SK-N-SH treated with all-trans-retinoic acid at 6 μM for 48 hours (cell line): Measurements from ENCODE around the gene SLC41A3.

ENCODE experiments used
- ATAC-seq: fragments of 200-7000 bp; cut with Tn5 transposase; 3 replicates; pipeline ENCODE4 v1.9.1; 2020; ENCODE audit warnings: mild to moderate bottlenecking, moderate library complexity
- ARNTL ChIP-seq: fragments of 450-650 bp; formaldehyde crosslinking; IDR thresholded peaks from 2 replicates; pipeline ENCODE4 v1.5.0; 2020; ENCODE audit warnings: low read depth, mild to moderate bottlenecking, moderate library complexity, borderline replicate concordance
- BACH2 ChIP-seq: fragments of 250-450 bp; sonication (Bioruptor Pico); IDR thresholded peaks from 2 replicates; pipeline ENCODE4 v1.9.0; 2021; ENCODE audit warnings: mild to moderate bottlenecking, borderline replicate concordance
- CSDC2 ChIP-seq: fragments of 250-450 bp; sonication (Bioruptor Pico); IDR thresholded peaks from 2 replicates; pipeline ENCODE4 v1.5.0; 2020; ENCODE audit warnings: mild to moderate bottlenecking, moderate library complexity
- CSRNP3 ChIP-seq: fragments of 250-450 bp; sonication (Bioruptor Pico); IDR thresholded peaks from 2 replicates; pipeline ENCODE4 v1.5.1; 2021; ENCODE audit warnings: mild to moderate bottlenecking, moderate library complexity
- ESRRG ChIP-seq: fragments of 250-450 bp; sonication (Bioruptor Pico); IDR thresholded peaks from 2 replicates; pipeline ENCODE4 v1.6.1; 2021; ENCODE audit warnings: mild to moderate bottlenecking
- GLIS3 ChIP-seq: fragments of 250-450 bp; sonication (Bioruptor Pico); IDR thresholded peaks from 2 replicates; pipeline ENCODE4 v1.5.0; 2020; ENCODE audit warnings: mild to moderate bottlenecking, moderate library complexity
- OSR1 ChIP-seq: fragments of 250-450 bp; sonication (Bioruptor Pico); IDR thresholded peaks from 2 replicates; pipeline ENCODE4 v1.8.0; 2022; ENCODE audit warnings: moderate library complexity, mild to moderate bottlenecking, inconsistent platforms
- PATZ1 ChIP-seq: fragments of 250-450 bp; sonication (Bioruptor Pico); IDR thresholded peaks from 2 replicates; pipeline ENCODE4 v1.8.0; 2020; ENCODE audit warnings: mild to moderate bottlenecking, moderate library complexity, borderline replicate concordance
- POU6F1 ChIP-seq: fragments of 250-450 bp; sonication (Bioruptor Pico); IDR thresholded peaks from 2 replicates; pipeline ENCODE4 v1.8.0; 2021; ENCODE audit warnings: low read depth, mild to moderate bottlenecking, moderate library complexity, borderline replicate concordance
- PPARA ChIP-seq: fragments of 250-450 bp; sonication (Bioruptor Pico); IDR thresholded peaks from 2 replicates; pipeline ENCODE4 v1.5.0; 2020; ENCODE audit warnings: mild to moderate bottlenecking, borderline replicate concordance
- RARB ChIP-seq: fragments of 250-450 bp; sonication (Bioruptor Pico); IDR thresholded peaks from 2 replicates; pipeline ENCODE4 v1.8.0; 2021; ENCODE audit warnings: mild to moderate bottlenecking, moderate library complexity
- SNAI2 ChIP-seq: fragments of 250-450 bp; sonication (Bioruptor Pico); IDR thresholded peaks from 2 replicates; pipeline ENCODE4 v1.5.0; 2020; ENCODE audit warnings: mild to moderate bottlenecking, moderate library complexity
- TCF4 ChIP-seq: fragments of 250-450 bp; sonication (Bioruptor Pico); IDR thresholded peaks from 2 replicates; pipeline ENCODE4 v1.8.0; 2021; ENCODE audit warnings: mild to moderate bottlenecking, moderate library complexity, borderline replicate concordance
- TOX ChIP-seq: fragments of 250-450 bp; sonication (Bioruptor Pico); IDR thresholded peaks from 2 replicates; pipeline ENCODE4 v1.8.0; 2021; ENCODE audit warnings: mild to moderate bottlenecking, moderate library complexity, borderline replicate concordance
- ZC3H10 ChIP-seq: fragments of 250-450 bp; sonication (Bioruptor Pico); IDR thresholded peaks from 2 replicates; pipeline ENCODE4 v1.5.1; 2021; ENCODE audit warnings: mild to moderate bottlenecking, moderate library complexity
- ZFP3 ChIP-seq: fragments of 250-450 bp; sonication (Bioruptor Pico); IDR thresholded peaks from 2 replicates; pipeline ENCODE4 v1.5.0; 2020; ENCODE audit warnings: mild to moderate bottlenecking, moderate library complexity
- ZFP30 ChIP-seq: fragments of 450-650 bp; formaldehyde crosslinking; IDR thresholded peaks from 2 replicates; pipeline ENCODE4 v1.5.0; 2022; ENCODE audit warnings: mild to moderate bottlenecking, moderate library complexity
- ZNF565 ChIP-seq: fragments of 450-650 bp; formaldehyde crosslinking; conservative IDR thresholded peaks from 2 replicates; pipeline ENCODE4 v1.5.0; 2020; ENCODE audit warnings: low read depth, mild to moderate bottlenecking, moderate library complexity
- ZNF70 ChIP-seq: fragments of 450-650 bp; formaldehyde crosslinking; IDR thresholded peaks from 2 replicates; pipeline ENCODE4 v1.5.0; 2020; ENCODE audit warnings: mild to moderate bottlenecking, moderate library complexity
- ZNF8 ChIP-seq: fragments of 450-650 bp; formaldehyde crosslinking; IDR thresholded peaks from 2 replicates; pipeline ENCODE4 v1.5.0; 2020; ENCODE audit warnings: mild to moderate bottlenecking, moderate library complexity
- TF ChIP-seq, protein P1 (sequence below): fragments of 250-450 bp; sonication (Bioruptor Pico); IDR thresholded peaks from 2 replicates; pipeline ENCODE4 v1.5.1; 2020; ENCODE audit warnings: low read depth, mild to moderate bottlenecking, moderate library complexity

SLC41A3 gene

GRCh38 chr3:126025116-126025729, 58.7 kb downstream of the SLC41A3 start (continued):
- no peak for TF ChIP-seq CSRNP3
- TF ChIP-seq ARNTL (CRISPR knock-in tag) = no peak
- TF ChIP-seq, protein P1, sequence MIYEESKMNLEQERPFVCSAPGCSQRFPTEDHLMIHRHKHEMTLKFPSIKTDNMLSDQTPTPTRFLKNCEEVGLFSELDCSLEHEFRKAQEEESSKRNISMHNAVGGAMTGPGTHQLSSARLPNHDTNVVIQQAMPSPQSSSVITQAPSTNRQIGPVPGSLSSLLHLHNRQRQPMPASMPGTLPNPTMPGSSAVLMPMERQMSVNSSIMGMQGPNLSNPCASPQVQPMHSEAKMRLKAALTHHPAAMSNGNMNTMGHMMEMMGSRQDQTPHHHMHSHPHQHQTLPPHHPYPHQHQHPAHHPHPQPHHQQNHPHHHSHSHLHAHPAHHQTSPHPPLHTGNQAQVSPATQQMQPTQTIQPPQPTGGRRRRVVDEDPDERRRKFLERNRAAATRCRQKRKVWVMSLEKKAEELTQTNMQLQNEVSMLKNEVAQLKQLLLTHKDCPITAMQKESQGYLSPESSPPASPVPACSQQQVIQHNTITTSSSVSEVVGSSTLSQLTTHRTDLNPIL (CRISPR knock-in tag) = no peak
- TF ChIP-seq RARB = no peak
- no peak for TF ChIP-seq TCF4 (CRISPR knock-in tag)
- TF ChIP-seq, all 23 proteins: peak for 0

GRCh38 chr3:126024049-126024854, 59.7 kb downstream of the SLC41A3 start:
- TF ChIP-seq POU6F1 (CRISPR knock-in tag) = no peak
- TF ChIP-seq ARNTL (CRISPR knock-in tag) = no peak
- TF ChIP-seq ZNF565 (CRISPR knock-in tag) = no peak
- TF ChIP-seq, protein P1 (CRISPR knock-in tag) = no peak
- no peak for TF ChIP-seq ESRRG (CRISPR knock-in tag)
- TF ChIP-seq GLIS3 = no peak
- TF ChIP-seq PPARA (CRISPR knock-in tag) = no peak
- no peak for TF ChIP-seq OSR1
- no peak for TF ChIP-seq CSRNP3
- TF ChIP-seq ZNF70 (CRISPR knock-in tag) = no peak
- TF ChIP-seq ZNF8 (CRISPR knock-in tag) = no peak
- no peak for TF ChIP-seq ZFP30 (CRISPR knock-in tag)
- TF ChIP-seq BACH2 = no peak
- TF ChIP-seq CSDC2 = no peak
- TF ChIP-seq RARB = no peak
- no peak for TF ChIP-seq ZFP3 (CRISPR knock-in tag)
- TF ChIP-seq TOX (CRISPR knock-in tag) = no peak
- no peak for TF ChIP-seq ZC3H10
- TF ChIP-seq TCF4 (CRISPR knock-in tag) = no peak
- TF ChIP-seq SNAI2 (CRISPR knock-in tag) = no peak
- TF ChIP-seq, all 23 proteins: peak for 0
- no peak for ATAC-seq

DNA sequence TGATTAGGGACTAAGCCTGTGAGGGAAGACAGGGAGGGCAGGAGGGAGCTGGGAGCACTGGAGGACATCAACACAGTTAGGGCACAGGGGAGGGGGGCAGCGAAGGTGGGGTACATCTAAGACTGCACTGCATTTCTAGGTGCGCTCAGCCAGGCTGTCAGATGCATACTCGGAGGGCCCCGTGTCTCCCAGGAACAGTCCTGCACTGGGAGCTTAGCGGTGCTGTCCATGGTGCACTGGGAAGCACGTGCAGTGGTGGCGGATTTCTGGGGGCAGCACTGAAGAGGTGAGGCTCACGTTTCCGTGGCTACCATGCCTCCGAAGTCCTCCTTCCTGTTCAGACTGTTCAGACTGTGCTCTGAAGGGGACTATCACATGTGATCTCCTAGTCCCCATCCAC, 60.5 kb downstream of the SLC41A3 start:
- TF ChIP-seq ZFP30 (CRISPR knock-in tag) = no peak
- TF ChIP-seq CSDC2 = no peak
- no peak for TF ChIP-seq PATZ1
- no peak for TF ChIP-seq POU6F1 (CRISPR knock-in tag)
- TF ChIP-seq ZNF565 (CRISPR knock-in tag) = no peak
- no peak for TF ChIP-seq GLIS3
- no peak for TF ChIP-seq TCF4 (CRISPR knock-in tag)
- no peak for ATAC-seq
